ENCODE results near the gene SLC41A3.
A peak's percentile ranks its signal among the peaks of the same experiment; 100 is the strongest.
"Not testable (repeated sequence)": the region's sequence is repeated elsewhere in the genome, so short reads cannot be mapped to it uniquely, and the experiment has no call there.

SLC41A3 gene

DNA sequence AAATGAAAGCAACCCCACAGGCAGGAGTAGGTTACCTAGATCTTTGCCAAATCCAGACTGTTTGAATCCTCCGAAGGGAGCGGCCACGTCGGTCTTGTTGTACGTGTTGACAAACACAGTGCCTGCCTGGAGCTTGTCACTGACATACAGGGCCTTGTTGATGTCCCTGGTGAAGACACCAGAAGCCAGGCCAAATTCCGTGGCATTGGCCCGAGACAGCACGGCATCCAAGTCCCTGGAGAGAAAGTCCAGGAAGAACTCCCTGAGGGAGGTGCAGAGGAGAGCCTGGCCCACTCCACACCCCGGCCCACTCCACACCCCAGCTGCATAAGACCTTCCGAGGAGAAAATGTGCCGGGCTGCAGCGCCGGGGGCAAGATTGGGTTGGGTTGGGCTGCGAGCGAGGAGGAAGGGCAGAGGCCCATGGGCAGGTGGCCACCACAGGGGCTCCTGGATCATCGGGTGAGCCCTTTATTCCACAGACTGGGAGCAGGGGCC lies 21.8 kb upstream of the SLC41A3 start:
- no peak for DNase-seq

DNA sequence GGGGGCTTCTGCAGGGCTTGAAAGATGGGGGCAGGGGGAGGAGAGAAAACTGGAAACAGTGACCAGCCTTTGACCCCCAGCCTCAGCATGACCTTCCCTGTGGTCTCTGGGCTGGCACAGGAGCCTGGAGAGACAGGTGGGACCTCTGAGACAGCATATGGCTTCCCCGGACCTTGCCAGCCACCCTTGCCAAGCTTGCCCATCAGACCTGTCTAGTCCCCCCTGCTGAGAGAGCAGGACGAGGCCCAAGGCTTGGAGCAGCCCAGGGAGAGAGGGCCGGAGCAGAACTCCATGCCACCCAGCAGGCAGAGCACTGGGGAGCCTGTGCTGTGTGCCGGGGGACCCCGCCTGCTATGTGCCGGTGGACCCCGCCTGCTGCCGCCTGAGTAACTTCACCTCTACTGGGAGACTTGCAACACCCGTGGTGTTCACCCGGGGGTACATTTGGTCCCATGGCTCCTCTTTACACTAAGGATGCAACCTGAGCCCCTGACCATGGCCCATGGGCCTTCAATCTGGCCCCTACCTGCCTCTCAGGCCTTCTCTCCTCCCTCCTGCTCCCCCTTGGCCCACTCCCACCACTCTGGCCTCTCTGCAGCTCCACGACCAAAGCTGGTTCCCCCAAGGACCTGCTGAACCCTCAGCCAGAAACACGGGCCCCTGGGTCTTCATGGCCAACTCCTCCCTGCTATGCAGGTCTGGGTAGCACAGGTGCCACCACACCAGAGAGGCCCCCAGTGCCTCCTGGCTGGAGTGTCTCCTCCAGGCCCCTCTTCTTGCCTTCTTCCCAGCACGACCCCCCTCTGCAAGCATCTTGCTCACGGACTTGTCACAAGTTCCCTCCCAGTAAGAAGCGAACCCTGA lies 21.1 kb upstream of the SLC41A3 start:
- no peak for DNase-seq

- no peak for DNase-seq
Measured at GRCh38 chr3:126104028-126104635, 20.2 kb upstream of the SLC41A3 start.

GRCh38 chr3:126103121-126104027 lies 19.4 kb upstream of the SLC41A3 start:
- DNase-seq, result no peak

DNA sequence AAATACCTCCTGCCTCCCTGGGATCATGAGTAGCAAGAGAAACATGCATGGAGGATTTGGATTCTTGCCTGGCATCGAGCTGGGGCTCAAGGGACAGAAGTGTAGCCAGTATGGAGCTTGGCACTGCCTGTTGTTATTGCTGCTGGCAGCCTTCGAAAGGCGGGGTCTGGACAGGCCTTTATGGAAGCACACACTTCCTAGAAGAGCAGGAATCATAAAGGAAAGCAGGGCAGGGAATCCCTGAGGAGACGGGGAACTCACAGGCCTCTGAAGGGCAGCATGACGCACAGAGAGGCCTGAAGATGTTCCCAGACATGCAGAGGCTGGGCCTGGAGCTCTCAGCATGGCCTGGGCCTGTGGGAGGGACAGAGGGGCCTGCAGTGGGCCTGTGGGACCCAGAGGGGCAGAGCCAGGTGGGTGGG lies 18.6 kb upstream of the SLC41A3 start:
- DNase-seq, result no peak

DNA sequence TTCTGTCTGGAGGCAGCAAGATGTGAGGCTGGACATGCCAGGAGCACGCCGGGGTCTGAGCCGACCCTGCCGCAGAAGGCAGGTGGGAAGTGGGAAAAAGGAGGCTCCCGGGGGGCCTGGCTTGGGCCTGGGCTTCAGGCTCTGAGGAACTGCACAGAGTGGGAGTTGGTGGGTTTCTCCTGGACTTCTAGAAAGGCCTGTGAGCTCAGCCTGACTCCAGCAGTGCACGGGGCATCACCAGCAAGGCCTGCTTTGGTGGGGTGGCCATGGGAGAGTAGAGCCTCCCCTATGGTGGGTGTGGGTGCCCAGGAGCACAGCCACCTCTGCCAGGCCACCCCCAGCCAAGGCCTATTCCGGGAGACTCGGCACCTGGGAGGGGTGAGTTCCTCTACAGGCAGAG lies 18.1 kb upstream of the SLC41A3 start:
- DNase-seq, result no peak

- DNase-seq, result no peak
Measured at GRCh38 chr3:126101521-126101982, 17.6 kb upstream of the SLC41A3 start.

DNA sequence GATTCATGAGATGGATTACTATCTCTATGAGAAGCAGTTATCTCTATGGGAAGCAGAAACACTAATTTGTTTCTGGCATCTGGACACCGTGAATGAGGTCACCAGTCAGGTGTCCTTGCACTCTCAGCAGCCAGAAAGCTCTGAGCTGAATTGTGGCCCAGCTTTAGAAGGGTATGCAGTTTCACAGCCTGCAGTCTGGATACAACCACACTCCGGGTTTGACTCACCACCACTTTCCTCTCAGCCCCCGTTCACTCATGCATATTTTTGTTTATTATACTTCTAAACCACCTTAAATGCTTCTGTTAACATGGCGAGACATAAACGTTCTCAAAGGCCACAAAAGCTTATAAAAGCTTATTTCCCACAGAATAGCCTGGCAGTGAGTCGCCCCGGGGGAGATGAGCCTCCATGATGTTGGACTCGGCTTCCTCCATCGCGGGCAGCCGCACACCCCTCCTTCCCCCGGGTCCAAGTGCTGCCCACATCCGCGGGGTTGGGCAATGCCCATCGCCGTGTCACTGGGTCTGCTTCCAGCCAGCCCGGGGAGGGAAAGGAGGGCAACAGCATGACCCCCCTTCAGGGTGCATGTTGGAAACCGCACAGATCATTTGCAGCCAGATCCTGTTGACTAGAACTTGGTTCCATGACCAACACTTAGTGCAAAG lies 16.8 kb upstream of the SLC41A3 start:
- DNase-seq, result no peak

DNA sequence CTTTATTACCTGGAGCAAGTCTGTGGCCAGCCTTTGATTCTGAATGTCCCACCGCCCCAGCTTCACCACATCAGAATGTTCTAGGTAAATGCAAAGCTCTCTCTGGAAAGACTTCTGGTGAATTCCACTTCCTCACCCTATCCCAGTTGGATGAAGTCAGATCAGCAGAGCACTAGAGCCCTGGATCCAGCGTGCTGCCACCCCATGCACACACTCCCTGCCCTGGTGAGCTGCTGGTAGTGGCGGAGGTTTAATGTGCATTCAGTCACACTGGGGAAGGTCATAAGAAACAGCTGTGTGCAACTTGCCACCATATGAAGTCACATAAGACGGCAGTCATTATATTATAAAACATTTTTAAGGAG lies 16.3 kb upstream of the SLC41A3 start:
- DNase-seq, result no peak

DNA sequence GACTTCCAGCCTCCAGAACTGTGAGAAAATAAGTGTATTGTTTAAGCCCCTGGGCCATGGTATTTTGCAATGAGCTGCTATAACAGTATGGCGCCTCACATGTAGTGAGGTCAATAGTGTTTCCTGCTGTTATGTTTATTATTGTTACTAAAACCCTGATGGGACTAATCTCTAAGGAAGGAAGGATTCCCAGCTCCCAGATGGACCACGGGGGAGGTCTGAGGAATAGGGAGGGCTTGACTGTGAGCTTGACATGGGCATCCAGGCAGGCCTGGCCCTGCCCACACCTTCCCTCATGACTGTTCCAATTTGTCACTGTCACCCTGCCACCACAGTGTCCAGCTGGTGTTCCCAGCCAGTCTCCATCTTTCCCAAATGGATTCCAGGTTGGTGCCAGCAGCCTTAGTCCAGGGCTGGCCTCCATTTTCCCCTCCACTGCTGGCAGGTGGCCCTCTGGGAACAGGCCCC lies 14.5 kb upstream of the SLC41A3 start:
- DNase-seq, result no peak

GRCh38 chr3:126097801-126098200 lies 13.9 kb upstream of the SLC41A3 start:
- DNase-seq, result no peak

DNA sequence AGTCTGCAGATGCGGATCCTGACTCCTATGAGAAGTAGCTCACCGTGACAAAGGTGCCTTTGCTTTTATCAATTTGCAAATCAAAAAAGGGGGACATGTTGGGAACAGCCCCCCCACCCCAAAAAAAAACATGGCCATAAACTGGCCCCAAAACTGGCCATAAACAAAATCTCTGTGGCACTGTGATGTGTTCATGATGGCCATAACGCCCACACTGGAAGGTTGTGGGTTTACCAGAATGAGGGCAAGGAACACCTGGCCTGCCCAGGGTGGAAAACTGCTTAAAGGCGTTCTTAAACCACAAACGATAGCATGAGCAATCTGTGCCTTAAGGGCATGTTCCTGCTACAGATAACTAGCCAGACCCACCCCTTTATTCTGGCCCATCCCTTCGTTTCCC lies 12.3 kb upstream of the SLC41A3 start:
- DNase-seq, result not testable (repeated sequence)

- DNase-seq, result not testable (repeated sequence)
Measured at GRCh38 chr3:126092128-126092527, 8.2 kb upstream of the SLC41A3 start.

GRCh38 chr3:126087552-126088175 lies 3.7 kb upstream of the SLC41A3 start:
- no peak for DNase-seq

- DNase-seq, result no peak
Measured at GRCh38 chr3:126085841-126086240, 1.9 kb upstream of the SLC41A3 start.

DNA sequence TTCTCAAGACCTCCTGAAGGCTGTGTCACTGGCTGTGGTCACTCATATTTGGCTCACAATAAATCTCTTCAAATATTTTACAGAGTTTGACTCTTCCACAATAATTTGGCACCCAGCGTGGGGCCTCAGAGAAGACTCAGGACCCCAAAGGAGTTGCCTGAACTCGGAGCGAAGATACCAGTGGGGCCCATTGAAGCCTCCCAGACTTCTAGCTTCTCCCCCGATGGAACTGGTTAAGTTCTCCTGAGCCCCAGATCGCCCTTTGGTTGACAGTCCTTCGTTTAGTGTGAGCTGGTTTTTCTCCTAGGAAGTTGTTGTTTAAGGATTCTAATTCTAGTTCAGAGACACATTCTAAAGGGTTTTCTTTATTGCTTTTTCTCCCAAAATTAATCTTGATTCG lies 1.4 kb upstream of the SLC41A3 start:
- DNase-seq, result no peak

DNA sequence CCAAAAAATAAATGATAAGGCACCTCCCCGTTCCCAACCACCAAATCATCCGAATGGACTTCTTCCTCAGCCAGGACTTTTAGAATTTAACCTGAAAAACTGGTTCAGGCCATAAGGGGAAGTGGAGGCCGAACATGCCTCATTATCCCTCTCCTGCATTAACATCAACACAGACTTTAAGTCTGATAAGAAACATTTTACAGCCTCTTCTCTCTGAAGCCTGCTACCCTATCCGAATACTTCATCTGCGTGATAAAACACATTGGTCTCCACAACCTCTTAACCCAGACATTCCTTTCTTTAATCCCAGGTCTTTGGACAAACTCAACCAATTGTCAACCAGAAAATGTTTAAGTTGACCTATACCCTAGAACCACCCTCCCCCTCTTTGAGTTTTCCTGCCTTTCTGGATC lies 850 bp upstream of the SLC41A3 start:
- DNase-seq, result no peak

DNA sequence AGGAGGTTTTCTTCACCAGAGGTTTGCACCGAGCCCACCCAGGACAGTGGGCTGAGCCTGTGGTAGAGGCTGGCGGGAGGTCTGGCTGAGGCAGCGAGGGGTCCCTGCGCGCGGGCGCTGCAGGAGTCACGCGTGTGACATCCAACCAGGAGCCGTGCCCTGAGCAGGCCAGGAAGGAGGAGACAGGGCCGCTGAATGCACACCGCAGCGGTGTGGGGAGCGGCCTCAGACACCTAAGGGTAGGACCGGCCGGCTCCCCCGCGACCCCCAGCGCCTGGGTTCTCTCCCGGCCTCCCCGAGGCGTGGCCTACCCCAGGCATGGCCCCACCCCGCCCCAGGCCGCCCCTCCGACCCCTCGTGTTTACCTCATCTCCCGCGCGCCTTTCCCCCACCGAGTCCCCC lies 412 bp downstream of the SLC41A3 start:
- DNase-seq, result peak; percentile 23 to 58 (median 29)

GRCh38 chr3:126083138-126083445 lies 832 bp downstream of the SLC41A3 start:
- no peak for DNase-seq

- DNase-seq, result no peak
Measured at GRCh38 chr3:126082362-126083137, 1.4 kb downstream of the SLC41A3 start.

All from suppressor macrophage (primary cell).